GM21825 (cell line): Measurements from ENCODE around the gene FUT4.
A peak's percentile ranks its signal among the peaks of the same experiment; 100 is the strongest.
"Not testable (repeated sequence)": the region's sequence is repeated elsewhere in the genome, so short reads cannot be mapped to it uniquely, and the experiment has no call there.

Source experiments
- ATAC-seq: cut with Tn5 transposase; IDR thresholded peaks from one replicate; pipeline ENCODE4 v1.9.1; 2021; ENCODE audit warnings: mild to moderate bottlenecking, moderate library complexity; ENCODE audit not compliant: unreplicated experiment

The FUT4 gene

GRCh38 chr11:94543695-94544645 is at the start of gene FUT4:
TSS of gene FUT4 (plus strand) at chr11:94543921. CDS start at chr11:94544134, 213 bp downstream.
- peak; percentile 82 for ATAC-seq

- ATAC-seq: peak; percentile 65
These were observed 49.5 kb upstream of the FUT4 start for GRCh38 chr11:94494126-94494680.

GRCh38 chr11:94500181-94500580 is 43.5 kb upstream of the FUT4 start:
- ATAC-seq: no peak

- ATAC-seq: no peak
These were observed 42.2 kb upstream of the FUT4 start for GRCh38 chr11:94501522-94501921.

- ATAC-seq: no peak
These were observed 38.9 kb upstream of the FUT4 start for GRCh38 chr11:94504689-94505293.

GRCh38 chr11:94506513-94506912 is 37.2 kb upstream of the FUT4 start:
- ATAC-seq: not testable (repeated sequence)

GRCh38 chr11:94507485-94507884 is 36.2 kb upstream of the FUT4 start:
- ATAC-seq: no peak

- peak; percentile 87 for ATAC-seq
These were observed 31.6 kb upstream of the FUT4 start, which contains the start of gene C11orf97 for GRCh38 chr11:94511932-94512781. TSS of gene C11orf97 (plus strand) at chr11:94512461. CDS start at chr11:94512529, 68 bp downstream.

- ATAC-seq: no peak
These were observed 30.6 kb upstream of the FUT4 start for GRCh38 chr11:94513091-94513490.

GRCh38 chr11:94515398-94515797 is 28.3 kb upstream of the FUT4 start:
- ATAC-seq: no peak

- ATAC-seq: no peak
These were observed 27.0 kb upstream of the FUT4 start for GRCh38 chr11:94516725-94517124.

- ATAC-seq: no peak
These were observed 25.4 kb upstream of the FUT4 start for GRCh38 chr11:94518300-94518699.

- no peak for ATAC-seq
These were observed 24.1 kb upstream of the FUT4 start for GRCh38 chr11:94519478-94520084.

GRCh38 chr11:94521684-94522083 is 22.0 kb upstream of the FUT4 start:
- peak; percentile 66 for ATAC-seq

GRCh38 chr11:94524341-94524740 is 19.4 kb upstream of the FUT4 start:
- no peak for ATAC-seq

- ATAC-seq: no peak
These were observed 18.0 kb upstream of the FUT4 start for GRCh38 chr11:94525546-94526324.

GRCh38 chr11:94526645-94527438 is 16.9 kb upstream of the FUT4 start:
- no peak for ATAC-seq

- ATAC-seq: no peak
These were observed 15.2 kb upstream of the FUT4 start for GRCh38 chr11:94528551-94528950.

- no peak for ATAC-seq
These were observed 11.5 kb upstream of the FUT4 start for GRCh38 chr11:94532211-94532610.
